ENCODE data around the gene TERT. TPM values are rescaled to one million over a fixed set of nuclear protein-coding genes. Genes with fewer than 3 reads are reported as not detected.

The TERT gene
- polyA plus RNA-seq, 1 donor, result not detected

DNA sequence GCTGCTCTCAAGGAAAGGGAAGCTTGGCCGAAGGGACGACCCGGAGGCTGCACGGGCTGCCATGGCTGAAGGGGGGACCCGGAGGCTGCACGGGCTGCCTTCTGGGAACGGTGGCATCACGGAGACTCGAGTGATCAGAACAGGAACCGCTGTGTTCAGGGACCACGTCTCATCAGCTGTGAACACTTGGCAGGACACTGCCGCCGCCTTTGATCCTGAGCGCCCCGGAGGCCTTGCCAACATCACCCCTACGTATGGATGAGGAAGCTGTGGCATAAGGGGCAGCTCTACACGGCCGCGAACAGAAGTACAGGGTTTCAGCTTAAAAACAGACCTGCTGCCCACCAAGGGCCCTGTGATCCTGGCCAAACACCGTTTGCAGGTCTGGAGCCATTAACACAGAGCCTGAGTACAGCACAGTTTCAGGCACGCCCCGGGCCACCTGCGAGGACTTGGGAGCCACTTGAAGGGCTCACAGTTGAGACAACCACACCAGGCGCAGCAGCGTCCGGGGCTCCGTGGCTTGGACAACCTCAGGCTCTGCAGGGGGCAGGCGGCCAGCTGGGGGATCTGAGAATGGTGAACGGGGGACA lies 23.9 kb upstream of the TERT start:
- DNase-seq, result no peak

DNA sequence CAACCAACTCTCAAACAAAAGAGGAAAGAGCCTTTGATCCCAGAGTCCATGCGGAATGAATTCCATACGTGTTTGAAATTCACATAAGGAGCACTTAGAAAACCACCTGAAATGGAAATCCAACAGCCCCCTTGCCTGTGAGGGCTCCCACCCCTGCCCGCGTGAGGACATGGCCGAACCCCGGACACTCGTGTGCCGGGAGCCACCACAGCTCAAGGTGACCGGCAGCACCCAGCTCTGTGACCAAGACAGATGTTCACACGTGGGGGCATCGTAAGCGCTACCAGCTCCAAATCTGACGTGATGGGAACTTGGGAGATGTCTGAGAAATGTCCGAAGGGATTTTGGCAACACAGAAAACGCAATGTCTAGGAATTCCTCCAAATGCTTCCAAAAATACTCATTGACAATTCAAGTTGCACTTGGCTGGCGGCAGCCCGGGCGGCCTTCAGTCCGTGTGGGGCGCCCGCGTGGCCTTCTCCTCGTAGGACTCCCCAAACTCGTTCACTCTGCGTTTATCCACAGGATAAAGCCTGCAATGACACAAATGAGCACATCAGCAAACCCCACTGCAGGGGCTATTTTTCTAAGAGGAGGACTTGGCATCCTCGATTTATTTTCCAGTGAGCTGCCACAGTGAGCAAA lies 23.2 kb upstream of the TERT start:
- DNase-seq, result no peak

DNA sequence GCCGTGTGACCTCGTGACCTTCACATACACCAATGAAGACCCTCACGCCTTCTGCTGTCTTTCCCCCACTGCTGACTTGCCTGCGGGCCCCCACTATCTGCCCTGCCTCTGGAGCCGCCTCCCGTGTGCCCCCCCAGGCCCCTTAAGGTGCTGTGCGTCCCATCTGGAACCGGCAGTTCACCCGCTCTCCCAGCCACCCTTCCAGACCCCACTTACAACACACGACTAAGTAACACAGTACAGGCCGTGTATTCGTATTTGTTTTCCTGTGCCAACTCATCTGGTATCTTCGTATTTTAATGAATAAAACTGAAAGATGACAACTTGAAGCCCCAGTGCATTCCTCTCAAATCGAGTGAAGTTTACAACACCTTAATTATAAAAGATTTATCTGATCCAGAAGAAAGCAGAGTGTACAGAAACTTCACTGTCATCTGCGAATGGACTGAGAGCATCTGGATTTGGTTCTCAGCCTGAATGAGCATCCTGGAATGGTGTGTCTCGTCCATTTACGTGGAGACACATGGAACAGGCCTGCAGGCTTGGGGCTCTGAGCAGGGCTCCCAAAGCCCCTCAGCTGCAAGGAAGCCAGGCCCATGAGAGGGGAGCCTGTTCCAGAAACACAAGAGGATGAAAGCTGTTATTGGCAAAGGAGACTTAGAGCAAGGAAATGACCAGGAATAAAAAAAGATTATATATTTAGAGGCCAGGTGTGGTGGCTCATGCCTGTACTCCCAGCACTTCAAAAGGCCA lies 21.9 kb upstream of the TERT start:
- no peak for DNase-seq

DNA sequence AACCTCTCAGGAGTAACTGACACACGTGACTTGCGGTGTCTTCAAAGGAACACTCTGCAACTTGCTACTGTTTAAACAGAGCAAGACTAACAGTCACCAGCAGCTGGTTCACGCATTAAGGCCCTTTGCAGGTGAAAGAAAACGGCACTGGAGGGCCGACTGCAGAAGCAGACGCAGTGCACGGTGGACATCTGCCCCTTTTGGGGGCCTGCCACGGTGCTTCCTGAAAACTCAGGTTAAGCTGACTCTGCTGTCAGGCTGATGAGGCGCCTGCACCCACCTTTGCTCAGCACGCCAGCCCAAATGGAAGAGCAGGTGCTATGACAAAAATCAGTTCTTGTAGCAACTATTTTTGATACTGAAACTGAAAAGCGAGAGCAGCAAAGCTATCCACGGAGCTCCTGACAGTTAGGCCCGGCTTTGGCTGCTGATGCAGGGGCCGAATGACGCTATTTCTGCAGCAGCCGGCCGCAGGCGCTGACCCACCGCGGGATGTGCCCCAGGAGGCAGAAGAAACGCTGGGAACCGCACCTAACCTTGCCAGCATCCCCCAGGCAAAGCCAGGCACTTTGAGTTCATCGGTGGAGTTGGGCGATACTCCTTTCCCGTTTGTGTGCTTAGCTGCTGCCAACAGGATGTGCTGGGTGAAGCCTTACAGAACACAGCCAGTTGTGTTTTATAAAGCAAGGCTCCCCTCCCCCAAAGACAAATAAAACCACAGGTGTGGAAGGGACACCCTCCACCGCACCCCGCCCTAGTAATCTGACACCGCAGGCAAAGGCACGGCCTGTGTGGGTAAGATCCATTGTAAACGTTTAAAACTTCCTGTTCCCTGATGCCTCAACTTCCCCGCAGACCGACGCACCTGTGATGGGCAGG lies 21.1 kb upstream of the TERT start:
- DNase-seq, result no peak

DNA sequence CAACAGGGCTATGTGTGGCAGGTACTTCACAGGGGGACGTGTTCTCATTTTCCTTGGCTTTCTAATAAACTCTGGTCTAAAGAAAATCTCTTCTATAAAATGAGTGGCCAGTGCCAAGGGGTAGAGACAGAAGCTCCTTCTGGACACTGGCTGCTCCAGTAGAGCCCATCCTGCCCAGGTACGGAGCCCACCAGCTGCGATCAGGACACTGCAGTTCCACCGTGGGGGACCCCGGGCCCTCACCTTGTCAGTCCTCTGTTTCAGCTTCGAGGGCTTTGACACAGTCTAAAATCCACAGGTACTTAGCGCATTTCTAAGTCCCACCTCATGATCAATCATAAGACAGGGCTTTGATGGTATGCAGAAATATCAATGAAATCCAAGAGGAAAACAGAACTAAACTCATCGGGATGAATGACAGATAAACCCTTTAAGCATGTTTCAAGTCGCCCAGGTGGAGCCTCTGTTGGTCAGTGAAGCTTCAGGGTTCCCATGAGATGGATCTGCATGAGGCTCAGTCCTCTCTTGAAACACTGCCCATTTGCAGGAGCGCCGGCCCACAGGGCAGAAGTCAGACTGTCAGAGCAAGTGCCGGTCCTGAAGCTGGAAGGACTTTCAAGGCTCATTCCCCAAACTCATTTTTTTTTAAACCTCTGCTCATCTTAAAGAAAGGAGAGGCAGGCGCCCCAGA lies 20.3 kb upstream of the TERT start:
- DNase-seq, result no peak

DNA sequence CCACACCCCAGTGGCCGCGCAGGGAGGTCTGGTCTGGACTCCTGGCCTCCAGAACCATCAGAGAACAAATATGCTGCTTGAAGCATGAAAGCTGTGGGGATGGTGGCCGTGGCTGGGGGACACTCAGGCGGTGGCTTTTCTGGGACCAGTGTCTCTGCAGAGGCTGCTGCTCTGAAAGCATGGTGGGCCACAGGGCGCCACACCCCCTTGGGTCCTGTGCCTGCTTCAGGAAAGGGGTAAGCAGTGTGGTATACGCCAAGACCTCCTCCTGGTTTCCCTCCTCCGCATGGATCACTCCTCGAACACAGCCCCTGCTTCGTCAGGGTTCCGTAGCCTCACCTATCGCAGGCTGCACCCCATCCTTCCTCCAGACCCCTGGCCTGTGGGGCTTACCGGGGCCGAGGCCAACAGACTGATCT lies 19.7 kb upstream of the TERT start:
- no peak for DNase-seq

DNA sequence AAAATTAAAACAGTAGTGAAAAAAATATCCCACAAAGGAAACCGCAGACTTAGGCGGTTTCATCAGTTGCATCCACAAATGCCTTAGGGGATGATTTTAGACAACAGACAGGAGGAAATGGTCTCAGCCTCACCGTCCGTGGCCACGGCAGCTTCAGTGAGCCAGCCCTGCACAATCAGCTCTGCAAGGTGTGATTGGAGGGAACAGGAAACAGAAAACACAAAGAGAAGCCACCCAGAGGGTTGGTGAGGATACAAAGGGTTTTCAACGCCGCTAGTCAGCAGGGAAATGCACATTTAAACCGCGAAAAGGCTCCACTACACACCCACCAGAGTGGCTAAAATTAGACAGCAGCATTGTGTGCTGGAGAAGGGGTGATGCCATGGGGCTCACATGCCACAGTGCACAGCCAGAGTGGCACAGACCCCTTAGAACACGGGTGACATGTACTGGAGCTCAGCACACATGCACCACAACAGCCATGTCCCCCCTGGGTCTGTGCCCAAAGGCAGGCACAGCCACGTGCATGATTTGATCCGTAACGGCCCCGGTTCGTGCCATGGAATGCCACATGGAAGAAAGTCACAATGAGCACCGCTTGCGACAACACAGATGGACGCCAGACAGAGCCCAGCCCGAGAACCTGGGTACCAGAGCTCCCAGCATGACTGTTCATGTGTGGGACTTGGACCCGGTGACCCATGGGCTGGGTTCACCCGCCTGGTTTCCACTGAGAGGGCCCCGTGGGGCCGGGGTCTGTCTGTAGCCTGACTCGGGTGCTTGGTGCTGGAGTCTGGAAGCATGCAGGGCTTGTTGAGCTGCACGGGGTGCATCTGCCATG lies 18.3 kb upstream of the TERT start:
- DNase-seq, result no peak

DNA sequence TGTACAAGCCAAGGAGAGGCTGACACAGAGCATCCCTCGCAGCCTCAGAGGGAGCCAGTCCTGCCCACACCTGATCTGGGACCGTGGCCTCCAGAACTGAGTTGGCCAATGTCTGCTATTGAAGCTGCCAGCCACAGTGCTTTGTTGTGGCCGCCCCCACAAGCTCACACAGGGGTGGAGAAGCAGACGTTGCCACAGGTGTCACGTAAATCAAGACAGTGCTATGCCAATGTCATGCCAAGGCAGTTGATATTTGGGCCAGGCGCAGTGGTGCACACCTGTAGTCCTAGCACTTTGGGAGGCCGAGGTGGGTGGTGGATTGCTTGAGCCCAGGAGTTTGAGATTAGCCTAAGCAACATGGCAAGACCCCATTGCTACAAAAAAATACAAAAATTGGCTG lies 17.3 kb upstream of the TERT start:
- no peak for DNase-seq

DNA sequence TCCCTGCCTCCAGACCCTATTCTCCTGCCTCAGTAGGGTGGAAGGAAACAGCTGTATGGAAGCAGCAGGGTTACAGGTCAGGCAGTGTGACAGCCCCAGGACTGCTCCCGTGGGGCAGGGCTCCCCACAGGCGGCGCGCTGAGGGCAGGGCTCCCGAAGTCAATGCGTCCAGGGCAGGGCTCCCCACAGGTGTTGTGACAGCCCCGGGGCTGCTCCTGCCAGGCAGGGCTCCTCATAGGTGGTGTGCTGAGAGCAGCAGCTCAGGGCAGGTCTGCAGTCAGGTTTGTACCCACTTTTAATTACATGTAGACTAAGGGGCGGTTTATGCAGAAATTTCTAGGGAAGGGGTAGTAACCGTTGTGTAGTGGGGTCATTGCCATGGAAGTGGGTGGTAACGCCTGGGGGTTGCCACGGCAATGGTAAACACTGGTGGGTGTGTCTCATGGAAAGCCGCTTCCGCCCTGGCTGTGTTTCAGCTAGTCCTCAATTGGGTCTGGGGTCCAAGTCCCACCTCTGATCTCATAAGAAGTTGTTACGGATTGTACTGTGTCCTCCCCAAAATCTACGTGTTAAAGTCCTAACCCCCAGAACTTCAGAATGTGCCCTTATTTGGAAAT lies 16.7 kb upstream of the TERT start:
- no peak for DNase-seq

DNA sequence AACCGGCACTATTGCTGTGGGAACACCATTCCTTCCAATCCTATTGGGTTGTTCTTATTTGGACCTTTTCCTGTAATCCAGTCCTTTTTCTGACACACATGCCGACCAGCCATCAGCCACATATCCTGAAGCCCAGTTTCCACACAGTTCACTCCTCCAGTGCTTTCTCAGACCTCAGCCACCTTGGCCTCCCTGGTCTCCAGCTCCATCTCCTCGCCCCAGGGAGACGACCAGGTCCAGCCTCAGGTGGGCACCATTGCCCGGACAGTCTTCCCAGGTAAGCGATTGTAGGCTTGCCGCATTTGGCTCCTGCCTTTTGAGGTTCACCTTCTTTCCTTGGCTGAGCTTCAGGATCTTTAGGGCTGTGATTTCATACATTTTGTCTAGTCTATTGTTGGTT lies 15.2 kb upstream of the TERT start:
- DNase-seq, result no peak

DNA sequence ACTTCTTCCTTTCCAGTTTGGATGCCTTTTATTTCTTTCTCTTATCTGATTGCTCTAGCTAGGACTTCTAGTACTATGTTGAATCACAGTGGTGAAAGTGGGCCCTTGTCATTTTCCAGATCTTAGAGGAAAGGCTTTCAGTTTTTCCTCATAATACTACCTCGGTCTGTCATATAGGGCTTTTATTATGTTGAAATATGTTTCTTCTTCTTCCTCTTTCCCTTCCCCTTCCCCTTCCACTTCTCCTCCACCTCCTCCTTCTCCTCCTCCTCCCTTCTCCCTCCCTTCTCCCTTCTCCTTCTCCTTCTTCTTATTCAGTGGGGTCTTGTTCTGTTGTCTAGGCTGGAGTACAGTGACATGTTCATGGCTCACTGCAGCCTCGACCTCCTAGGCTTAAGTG lies 9.2 kb upstream of the TERT start:
- DNase-seq, result no peak

DNA sequence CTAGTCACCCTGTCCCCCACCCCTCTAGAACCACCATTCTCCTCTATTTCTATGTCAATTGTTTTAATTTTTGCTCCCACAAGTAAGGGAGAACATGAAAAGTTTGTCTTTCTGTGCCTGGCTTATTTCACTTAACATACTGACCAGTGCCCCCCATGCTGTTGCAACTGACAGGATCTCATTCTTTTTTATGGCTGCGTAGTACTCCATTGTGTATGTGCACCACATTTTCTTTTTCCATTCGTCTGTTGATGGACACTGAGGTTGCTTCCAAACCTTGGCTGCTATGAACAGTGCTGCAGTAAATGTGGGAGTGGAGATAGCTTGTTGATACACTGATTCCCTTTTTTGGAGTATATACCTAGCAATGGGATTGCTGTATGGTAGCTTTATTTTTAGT lies 7.4 kb upstream of the TERT start:
- no peak for DNase-seq

DNA sequence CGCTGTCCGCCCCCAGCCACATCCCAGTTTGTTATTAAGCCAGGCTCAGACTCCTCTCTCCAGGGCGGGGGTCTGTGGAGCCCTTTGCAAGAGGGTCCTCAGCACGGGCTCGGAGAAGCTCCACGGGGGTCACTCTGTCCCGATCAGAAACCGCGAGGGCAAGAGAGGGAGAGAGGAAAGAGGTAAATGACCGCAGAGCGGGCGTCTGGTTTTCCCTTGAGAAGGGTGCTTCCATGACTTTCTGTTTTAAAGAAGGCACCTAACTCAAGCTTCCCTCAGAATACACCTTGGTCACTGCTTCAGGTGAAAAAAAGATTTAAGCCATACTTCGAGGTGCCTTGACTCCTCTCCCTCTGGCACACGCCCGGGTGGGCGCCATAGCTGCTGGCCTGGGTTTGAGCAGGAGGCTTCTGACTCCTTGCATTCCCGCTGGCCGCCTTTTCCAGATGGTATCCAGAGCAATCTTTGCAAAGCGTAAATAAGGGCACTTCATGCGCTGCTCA lies 5.8 kb upstream of the TERT start:
- no peak for DNase-seq

DNA sequence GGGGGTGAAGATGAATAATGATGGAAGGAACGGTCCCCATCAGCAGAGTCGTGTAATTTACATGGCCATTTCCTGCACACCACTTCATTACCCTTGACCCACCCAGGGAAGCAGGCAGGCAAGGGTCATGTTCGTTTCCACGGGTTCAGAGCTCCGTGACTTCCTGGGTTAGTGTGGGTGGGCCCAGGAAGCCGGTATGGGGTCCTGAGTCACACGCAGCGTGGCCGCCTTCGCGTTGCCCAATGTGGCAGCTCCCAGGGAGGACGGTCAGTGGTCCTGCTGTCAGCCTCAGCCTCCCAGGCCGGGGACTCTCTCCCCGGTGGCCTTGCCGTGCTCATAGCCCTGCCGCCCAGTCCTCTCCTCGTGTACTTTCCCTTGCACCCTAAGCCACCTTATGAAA lies 5.1 kb upstream of the TERT start:
- DNase-seq, result no peak

DNA sequence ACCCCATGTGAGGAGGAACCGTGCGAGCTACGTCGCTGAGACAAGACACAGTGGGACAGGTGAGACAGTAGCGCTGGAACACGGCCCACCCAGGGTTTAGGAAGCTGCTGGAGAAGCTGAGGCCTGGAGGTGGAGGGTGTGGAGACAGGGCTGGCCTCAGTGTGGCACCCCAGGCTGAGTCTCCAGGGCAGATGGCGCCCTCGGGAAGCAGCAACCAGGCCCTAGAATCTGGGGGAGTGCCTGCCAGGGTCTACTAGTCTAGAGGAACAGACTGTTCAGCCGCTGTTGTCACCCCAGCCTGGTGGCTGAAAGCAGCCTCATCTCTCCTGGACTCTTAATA lies 4.6 kb upstream of the TERT start:
- no peak for DNase-seq

DNA sequence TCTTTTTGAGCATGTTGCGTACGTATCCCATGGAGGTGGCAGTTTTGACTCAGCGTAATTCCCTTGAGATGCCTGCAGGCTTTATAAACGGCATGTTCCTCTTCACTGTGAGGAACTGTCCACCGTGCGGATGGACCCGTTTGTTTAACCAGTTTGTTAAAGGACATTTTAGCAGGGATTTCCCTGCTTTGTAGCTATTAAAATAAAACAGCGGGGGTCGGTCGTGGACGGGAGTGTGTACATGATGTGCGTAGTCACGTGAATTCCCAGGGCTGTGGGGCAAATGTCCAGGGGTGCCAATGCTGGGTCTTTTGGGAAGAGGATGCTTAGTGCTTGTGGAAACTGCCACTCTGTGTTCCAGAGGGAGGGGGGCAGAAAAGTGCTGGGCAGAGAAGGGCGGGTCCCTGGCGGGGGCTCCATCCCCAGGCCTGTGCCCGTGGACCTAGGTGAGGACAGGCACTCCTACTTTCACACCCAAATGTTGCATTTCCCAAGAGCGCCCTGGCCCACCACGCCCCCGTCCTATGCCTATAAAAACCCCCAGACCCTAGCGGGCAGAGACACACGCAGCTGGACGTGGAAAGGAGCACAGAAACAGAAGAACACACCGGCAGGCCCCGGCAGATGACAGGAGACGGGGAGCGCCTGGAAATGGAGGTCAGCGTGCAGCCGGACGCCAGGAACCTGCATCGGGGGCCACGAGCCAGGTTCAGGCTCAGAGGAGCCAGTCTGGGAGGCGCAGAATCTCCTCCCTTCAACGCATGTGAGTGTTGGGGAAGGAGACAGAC lies 4.0 kb upstream of the TERT start:
- DNase-seq, result no peak

DNA sequence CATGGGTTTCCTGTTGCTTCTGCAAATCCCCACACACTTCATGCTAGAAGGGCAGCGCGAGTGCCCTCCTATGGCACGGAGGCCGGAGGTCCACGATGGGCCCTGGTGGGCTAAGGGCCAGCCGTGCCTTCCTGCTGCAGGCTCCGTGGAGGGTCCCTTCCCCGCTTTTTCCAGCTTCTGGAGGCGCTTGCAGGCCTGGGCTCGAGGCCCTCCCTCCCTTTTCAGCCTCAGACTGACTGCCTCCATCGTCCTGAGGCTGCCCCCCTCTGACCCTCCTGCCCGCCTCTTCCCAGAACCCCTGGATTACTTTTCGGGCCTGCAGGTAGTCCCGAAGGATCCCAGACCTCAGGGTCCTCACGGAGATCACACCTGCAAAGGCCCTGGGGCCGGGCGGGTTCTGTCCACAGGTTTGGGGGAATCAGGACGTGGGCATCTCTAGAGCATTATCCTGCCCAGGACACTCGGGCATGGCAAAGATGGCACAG lies 3.2 kb upstream of the TERT start:
- DNase-seq, result no peak

DNA sequence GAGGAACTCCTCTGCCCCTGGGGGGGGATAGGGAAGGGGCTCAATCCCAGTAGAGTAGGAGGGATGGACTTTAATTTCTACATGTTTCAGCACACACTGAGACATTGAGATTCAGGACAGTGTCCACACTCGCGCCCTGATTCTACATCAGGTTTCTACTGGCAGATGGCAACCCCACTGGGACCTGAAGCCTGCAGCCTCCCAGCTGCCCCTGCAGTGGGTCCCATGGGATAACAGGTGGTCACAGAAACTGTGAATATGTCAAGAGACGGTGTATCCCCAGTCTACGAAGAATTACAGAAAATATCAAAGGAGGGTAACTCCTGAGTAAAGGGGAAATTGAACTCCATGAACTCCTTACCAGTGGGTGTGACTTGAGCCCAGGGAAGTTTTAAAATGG lies 2.4 kb upstream of the TERT start:
- DNase-seq, result no peak

DNA sequence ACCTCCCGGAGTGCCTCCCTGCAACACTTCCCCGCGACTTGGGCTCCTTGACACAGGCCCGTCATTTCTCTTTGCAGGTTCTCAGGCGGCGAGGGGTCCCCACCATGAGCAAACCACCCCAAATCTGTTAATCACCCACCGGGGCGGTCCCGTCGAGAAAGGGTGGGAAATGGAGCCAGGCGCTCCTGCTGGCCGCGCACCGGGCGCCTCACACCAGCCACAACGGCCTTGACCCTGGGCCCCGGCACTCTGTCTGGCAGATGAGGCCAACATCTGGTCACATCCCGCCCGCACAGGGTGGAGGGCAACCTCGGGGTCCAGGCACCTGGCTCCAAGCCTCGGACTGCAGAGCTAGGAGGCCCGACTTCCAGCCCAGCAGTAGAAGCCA lies 776 bp upstream of the TERT start:
- DNase-seq, result no peak

DNA sequence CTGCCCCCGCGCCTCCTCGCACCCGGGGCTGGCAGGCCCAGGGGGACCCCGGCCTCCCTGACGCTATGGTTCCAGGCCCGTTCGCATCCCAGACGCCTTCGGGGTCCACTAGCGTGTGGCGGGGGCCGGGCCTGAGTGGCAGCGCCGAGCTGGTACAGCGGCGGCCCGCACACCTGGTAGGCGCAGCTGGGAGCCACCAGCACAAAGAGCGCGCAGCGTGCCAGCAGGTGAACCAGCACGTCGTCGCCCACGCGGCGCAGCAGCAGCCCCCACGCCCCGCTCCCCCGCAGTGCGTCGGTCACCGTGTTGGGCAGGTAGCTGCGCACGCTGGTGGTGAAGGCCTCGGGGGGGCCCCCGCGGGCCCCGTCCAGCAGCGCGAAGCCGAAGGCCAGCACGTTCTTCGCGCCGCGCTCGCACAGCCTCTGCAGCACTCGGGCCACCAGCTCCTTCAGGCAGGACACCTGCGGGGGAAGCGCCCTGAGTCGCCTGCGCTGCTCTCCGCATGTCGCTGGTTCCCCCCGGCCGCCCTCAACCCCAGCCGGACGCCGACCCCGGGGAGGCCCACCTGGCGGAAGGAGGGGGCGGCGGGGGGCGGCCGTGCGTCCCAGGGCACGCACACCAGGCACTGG lies 548 bp downstream of the TERT start:
- no peak for DNase-seq
